H1 (cell line): ENCODE measurements around the gene KCNA5. TPM values are rescaled to one million over a fixed set of nuclear protein-coding genes. Genes with fewer than 3 reads are reported as not detected.

Experiments used
- CTCF ChIA-PET: fragments of 300-600 bp; sonication (Branson Sonifier 250); formaldehyde crosslinking; loops from one replicate; lab custom pipeline; 2021; ENCODE audit not compliant: partially characterized antibody; lab: Charles Lee
- POLR2A ChIA-PET: fragments of 300-600 bp; sonication (Branson Sonifier 250); formaldehyde crosslinking; loops from one replicate; lab custom pipeline; 2021; ENCODE audit warnings: inconsistent platforms; ENCODE audit not compliant: partially characterized antibody; lab: Charles Lee
- DNase-seq, 2 experiments: peaks; one replicate each; pipeline versions ENCODE4 v3.0.0 to v3.0.0-alpha.2; 2010 to 2022; ENCODE audit warnings: low spot score in 2 of 2, low read depth in 1 of 2, mixed read lengths in 1 of 2
- FAIRE-seq: peaks from 2 replicates; lab custom pipeline; 2011; peaks lifted over from hg19 to GRCh38; lab: Jason Lieb, UNC
- H2AFZ ChIP-seq: 2 replicates; pipeline ENCODE4 v1.8.1; 2012; ENCODE audit warnings: low read length, inconsistent platforms
- H2AK5ac ChIP-seq: 2 replicates; pipeline ENCODE4 v1.6.1; 2013; ENCODE audit warnings: low read depth, low read length
- H2BK120ac ChIP-seq: replicated peaks from 2 replicates; pipeline ENCODE3; 2013; ENCODE audit warnings: low read depth, low read length, inconsistent platforms
- H2BK12ac ChIP-seq: 2 replicates; pipeline ENCODE4 v1.6.1; 2013; ENCODE audit warnings: low read depth, low read length
- H2BK15ac ChIP-seq: 2 replicates; pipeline ENCODE4 v1.6.1; 2013; ENCODE audit warnings: low read length
- H2BK20ac ChIP-seq: 2 replicates; pipeline ENCODE4 v1.6.1; 2013; ENCODE audit warnings: low read length
- H2BK5ac ChIP-seq: 2 replicates; pipeline ENCODE4 v1.6.1; 2013; ENCODE audit warnings: low read depth, low read length
- H3K14ac ChIP-seq: 2 replicates; pipeline ENCODE4 v1.6.1; 2013; ENCODE audit warnings: inconsistent platforms; ENCODE audit not compliant: insufficient read length
- H3K18ac ChIP-seq: 2 replicates; pipeline ENCODE4 v1.6.1; 2013; ENCODE audit warnings: low read length; ENCODE audit errors: extremely low read depth
- H3K23ac ChIP-seq: 2 replicates; pipeline ENCODE4 v1.6.1; 2013; ENCODE audit warnings: inconsistent platforms; ENCODE audit not compliant: insufficient read length
- H3K23me2 ChIP-seq: 2 replicates; pipeline ENCODE4 v1.6.1; 2013; ENCODE audit warnings: low read depth, low read length
- H3K27ac ChIP-seq: 2 replicates; pipeline ENCODE4 v1.6.1; 2011; ENCODE audit warnings: low read depth, low read length, inconsistent platforms
- H3K27me3 ChIP-seq, 4 experiments: replicated peaks in 1 of 4; 1 replicate in 1 of 4; 2 replicates in 3 of 4; pipeline versions ENCODE4 v1.6.1 to v1.8.1; 2011 to 2013; ENCODE audit warnings: low read length in 3 of 4, mild to moderate bottlenecking in 3 of 4, inconsistent platforms in 2 of 4, mixed read lengths in 2 of 4, moderate library complexity in 1 of 4; ENCODE audit not compliant: control insufficient read depth in 3 of 4, insufficient read depth in 3 of 4; ENCODE audit errors: extremely low read depth in 1 of 4
- H3K36me3 ChIP-seq, 4 experiments: 2 replicates each; pipeline versions ENCODE4 v1.6.1 to v1.8.1; 2011 to 2013; ENCODE audit warnings: mild to moderate bottlenecking in 4 of 4, low read length in 3 of 4, moderate library complexity in 2 of 4, control low read depth in 1 of 4, inconsistent platforms in 1 of 4; ENCODE audit not compliant: insufficient read depth in 4 of 4, control insufficient read depth in 2 of 4
- H3K4ac ChIP-seq: replicated peaks from 2 replicates; pipeline ENCODE3; 2013; ENCODE audit warnings: low read length, low read depth, mixed read lengths, inconsistent platforms; ENCODE audit not compliant: insufficient read length
- H3K4me1 ChIP-seq, 4 experiments: replicated peaks in 1 of 4; 1 replicate in 1 of 4; 2 replicates in 3 of 4; pipeline versions ENCODE4 v1.6.1 to v1.8.1; 2011 to 2013; ENCODE audit warnings: low read length in 3 of 4, inconsistent platforms in 2 of 4, mixed read lengths in 1 of 4; ENCODE audit not compliant: insufficient read depth in 4 of 4, control insufficient read depth in 3 of 4
- H3K4me2 ChIP-seq, 2 experiments: 2 replicates each; pipeline versions ENCODE4 v1.6.1 to v1.8.1; 2011 to 2013; ENCODE audit warnings: low read depth in 2 of 2, low read length in 2 of 2, control low read depth in 1 of 2, inconsistent platforms in 1 of 2, mild to moderate bottlenecking in 1 of 2; ENCODE audit not compliant: insufficient read depth in 1 of 2
- H3K4me3 ChIP-seq, 4 experiments: fragments of 200-600, 300-600 bp in 1 of 4; sonication (generic), shearing (Covaris generic), sonication (Bioruptor Twin) in 1 of 4; 2 replicates each; pipeline versions ENCODE4 v1.5.1 to v1.8.1; 2011 to 2016; ENCODE audit warnings: low read length in 4 of 4, low read depth in 3 of 4, control low read depth in 2 of 4, inconsistent platforms in 2 of 4, mild to moderate bottlenecking in 2 of 4, mixed read lengths in 1 of 4, moderate library complexity in 1 of 4; ENCODE audit not compliant: insufficient read depth in 2 of 4; ENCODE audit errors: extremely low read depth in 1 of 4
- H3K56ac ChIP-seq: replicated peaks from 2 replicates; pipeline ENCODE3; 2013; ENCODE audit warnings: low read depth, mild to moderate bottlenecking, mixed read lengths, low read length, inconsistent platforms; ENCODE audit not compliant: insufficient read length
- H3K79me1 ChIP-seq: 2 replicates; pipeline ENCODE4 v1.6.1; 2013; ENCODE audit warnings: low read depth, low read length, control low read depth
- H3K79me2 ChIP-seq, 2 experiments: 2 replicates each; pipeline versions ENCODE4 v1.6.1 to v1.8.1; 2012 to 2013; ENCODE audit warnings: low read length in 2 of 2, mild to moderate bottlenecking in 2 of 2, inconsistent platforms in 1 of 2; ENCODE audit not compliant: insufficient read depth in 2 of 2, control insufficient read depth in 1 of 2
- H3K9ac ChIP-seq, 4 experiments: replicated peaks in 1 of 4; 1 replicate in 1 of 4; 2 replicates in 3 of 4; pipeline versions ENCODE4 v1.6.1 to v1.8.1; 2011 to 2013; ENCODE audit warnings: low read depth in 3 of 4, low read length in 3 of 4, control low read depth in 2 of 4, mild to moderate bottlenecking in 2 of 4, moderate library complexity in 2 of 4, inconsistent platforms in 1 of 4; ENCODE audit errors: extremely low read depth in 1 of 4
- H3K9me3 ChIP-seq, 2 experiments: 2 replicates each; pipeline versions ENCODE4 v1.6.1 to v1.8.1; 2012 to 2013; ENCODE audit warnings: mild to moderate bottlenecking in 2 of 2, moderate library complexity in 2 of 2, control low read depth in 1 of 2, inconsistent platforms in 1 of 2, low read depth in 1 of 2, low read length in 1 of 2, mixed read lengths in 1 of 2; ENCODE audit not compliant: insufficient read depth in 2 of 2
- H4K20me1 ChIP-seq, 2 experiments: replicated peaks in 1 of 2; 2 replicates each; pipeline versions ENCODE3 to v1.8.1; 2011 to 2013; ENCODE audit warnings: inconsistent platforms in 2 of 2, low read length in 2 of 2, mild to moderate bottlenecking in 1 of 2; ENCODE audit not compliant: insufficient read depth in 2 of 2, control insufficient read depth in 1 of 2
- H4K5ac ChIP-seq: 2 replicates; pipeline ENCODE4 v1.6.1; 2013; ENCODE audit warnings: low read length, low read depth, mixed read lengths, inconsistent platforms; ENCODE audit not compliant: insufficient read length
- H4K8ac ChIP-seq: 2 replicates; pipeline ENCODE4 v1.8.0; 2013; ENCODE audit warnings: mild to moderate bottlenecking, moderate library complexity, low read length, inconsistent platforms; ENCODE audit not compliant: insufficient read depth; ENCODE audit errors: extremely low read depth
- H4K91ac ChIP-seq: replicated peaks from 2 replicates; pipeline ENCODE3; 2013; ENCODE audit warnings: low read length, mixed read lengths, inconsistent platforms; ENCODE audit not compliant: insufficient read length
- RNF2 ChIP-seq: fragments of 200-900, 300-1000 bp; sonication (generic); IDR thresholded peaks from 2 replicates; pipeline ENCODE4 v1.7.1; 2016; ENCODE audit warnings: borderline replicate concordance, low read depth, mild to moderate bottlenecking, antibody characterized with exemption, low read length; ENCODE audit not compliant: poor library complexity, severe bottlenecking; ENCODE audit errors: missing control alignments
- WGBS, 2 experiments: shearing (Covaris generic) in 1 of 2; methylation state at CpG; one replicate each; pipeline versions ENCODE4 v1.1.6 to v1.1.7; 2013 to 2015; ENCODE audit warnings: low lambda C conversion rate in 2 of 2, mixed read lengths in 2 of 2, inconsistent platforms in 1 of 2, low coverage in 1 of 2, missing lambda C conversion rate in 1 of 2; ENCODE audit not compliant: insufficient replicate concordance in 2 of 2, insufficient coverage in 1 of 2, insufficient read length in 1 of 2; ENCODE audit errors: extremely low coverage in 1 of 2, missing lambda C conversion rate in 1 of 2; 5-methylcytosine and 5-hydroxymethylcytosine counted together
- polyA plus RNA-seq, 7 experiments: library from polyadenylated mRNA; depleted of rRNA in 3 of 7; stranded (reverse) in 5 of 7; unstranded in 2 of 7; fragments of >200 nt in 5 of 7; fragments of 200-250 nt in 2 of 7; gene quantifications; 1 replicate in 5 of 7; 2 replicates in 1 of 7; 4 replicates in 1 of 7; pipeline versions ENCODE4 v1.2.1 to v1.2.3, GENCODE V29; 2011 to 2013; ENCODE audit warnings: missing spikeins in 2 of 7, mixed read lengths in 2 of 7
- total RNA-seq: library from RNA; stranded (reverse); fragmentation: NEBNext Ultra II Directional; extraction: Animal tissue kit (Norgen Biotek cat#: 25700); gene quantifications from 2 replicates; pipeline ENCODE4 v1.2.1, GENCODE V29; 2021

The KCNA5 gene
- total and polyA plus RNA-seq, 2 of the 8 experiments (the other 6 are each of a cell fraction or from before 2014, with no cell fraction given) = 0.20 to 0.29 TPM

DNA sequence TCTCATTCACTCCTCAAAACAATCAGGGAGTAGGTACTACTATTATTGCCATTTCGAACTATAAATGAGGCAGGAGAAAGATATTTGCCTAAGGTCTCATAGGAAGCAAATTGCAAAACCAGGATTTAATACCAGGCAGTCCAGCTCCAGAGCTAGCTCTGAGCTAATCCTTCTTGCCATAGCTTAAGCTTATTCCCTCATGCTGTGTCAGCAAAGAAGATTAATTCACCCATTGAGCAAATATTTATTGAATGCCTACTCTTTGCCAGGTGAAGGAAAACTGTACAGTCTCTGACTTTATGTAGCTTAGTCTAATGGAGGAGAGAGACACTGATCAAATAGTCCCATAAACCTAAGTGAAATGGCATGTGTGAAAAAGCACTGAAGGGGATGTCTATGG is 19.5 kb downstream of the KCNA5 start:
- H3K36me3 ChIP-seq = no peaks in the 10 kb centered on the region
- no peak overlapping the region for H2BK120ac ChIP-seq
- no peak for TF ChIP-seq RNF2
- FAIRE-seq = no peak
- no peaks in the 10 kb centered on the region for H3K9me3 ChIP-seq
- no peak overlapping the region for H3K9ac ChIP-seq
- H3K4me3 ChIP-seq = no peak overlapping the region
- no peaks in the 10 kb centered on the region for H3K4me1 ChIP-seq
- H3K56ac ChIP-seq = no peak overlapping the region
- 85% methylated on average over 1 of the region's 1 CpG; no CpG with 5 or more reads in 1 of the 2 experiments for WGBS, 2 experiments
- no peak overlapping the region for H3K4ac ChIP-seq
- no peak overlapping the region for H4K5ac ChIP-seq
- no peaks in the 10 kb centered on the region; a peak in 1 of 7 replicates for H3K27me3 ChIP-seq
- no peak overlapping the region for H3K23ac ChIP-seq
- H4K8ac ChIP-seq = no peak overlapping the region
- H3K79me1 ChIP-seq = no peaks in the 10 kb centered on the region
- no peak overlapping the region for H2BK12ac ChIP-seq
- H3K4me2 ChIP-seq = no peak overlapping the region
- no peak overlapping the region for H2BK20ac ChIP-seq
- no peaks in the 10 kb centered on the region for H3K23me2 ChIP-seq
- no peaks in the 10 kb centered on the region for H4K20me1 ChIP-seq
- H2BK15ac ChIP-seq = no peak overlapping the region
- POLR2A ChIA-PET = no interaction called here
- H2AK5ac ChIP-seq = no peak overlapping the region
- H3K14ac ChIP-seq = no peak overlapping the region
- H3K79me2 ChIP-seq = no peaks in the 10 kb centered on the region
- CTCF ChIA-PET = interaction anchor here (0.9 to 10.2 kb wide), 10 partner anchors 9 to 208 kb away, joined by 3 to 114 read pairs (median 4); no protein-coding TSS in a partner anchor
- no peak overlapping the region for H2AFZ ChIP-seq
- no peak overlapping the region for H3K27ac ChIP-seq
- no peak for DNase-seq
- H3K18ac ChIP-seq = no peak overlapping the region
- H2BK5ac ChIP-seq = no peak overlapping the region
- H4K91ac ChIP-seq = no peak overlapping the region
